ENCODE results near the gene RND1. TPM values are rescaled to one million over a fixed set of nuclear protein-coding genes. Genes with fewer than 3 reads are reported as not detected.
"Not testable (repeated sequence)": the region's sequence is repeated elsewhere in the genome, so short reads cannot be mapped to it uniquely, and the experiment has no call there.

Gene RND1
- total and polyA plus RNA-seq, 5 experiments from 2014 or later: 0.15 to 3.9 (median 2.1) TPM

- Mint-ChIP-seq H3K27ac (peak within 1 kb of the TSS; percentile 90 to 99 (median 96)), H3K4me1 (peaks cover 25 to 44% (median 39%) of the 10 kb centered on the region in 4 donors), H3K36me3 (peaks cover 0 to 27% (median 3%) of the 10 kb centered on the region in 3 donors), H3K4me3 (peak within 1 kb of the TSS; percentile 89 to 99 (median 96)), H3K9me3 (no peaks in the 10 kb centered on the region), H3K27me3 (no peaks in the 10 kb centered on the region)
- ATAC-seq (peak; percentile 93), DNase-seq (peak; percentile 81 to 95 (median 89))
- POLR2A ChIA-PET: interaction anchor here (0.5 to 4.1 kb wide), 49 partner anchors 9 to 1039 kb away, joined by 3 to 47 read pairs (median 4); partner anchors contain the start of genes ARF3, FKBP11, KMT2D and LMBR1L
Observed at GRCh38 chr12:48851883-48852733, 13.6 kb downstream of the RND1 start, which contains the start of gene DDX23. DDX23 (minus strand) TSS chr12:48852163; CDS start chr12:48845782, 6,381 bp downstream.

- H3K9me3 Mint-ChIP-seq, H3K27ac Mint-ChIP-seq, POLR2A ChIA-PET, ATAC-seq, DNase-seq, H3K4me3 Mint-ChIP-seq, H3K27me3 Mint-ChIP-seq: not testable (repeated sequence)
- Mint-ChIP-seq H3K4me1 (peaks cover 0 to 13% (median 7%) of the 10 kb centered on the region in 4 donors), H3K36me3 (peaks cover 0 to 81% (median 13%) of the 10 kb centered on the region in 3 donors)
Observed at GRCh38 chr12:48842021-48842420, 23.6 kb downstream of the RND1 start.

DNA sequence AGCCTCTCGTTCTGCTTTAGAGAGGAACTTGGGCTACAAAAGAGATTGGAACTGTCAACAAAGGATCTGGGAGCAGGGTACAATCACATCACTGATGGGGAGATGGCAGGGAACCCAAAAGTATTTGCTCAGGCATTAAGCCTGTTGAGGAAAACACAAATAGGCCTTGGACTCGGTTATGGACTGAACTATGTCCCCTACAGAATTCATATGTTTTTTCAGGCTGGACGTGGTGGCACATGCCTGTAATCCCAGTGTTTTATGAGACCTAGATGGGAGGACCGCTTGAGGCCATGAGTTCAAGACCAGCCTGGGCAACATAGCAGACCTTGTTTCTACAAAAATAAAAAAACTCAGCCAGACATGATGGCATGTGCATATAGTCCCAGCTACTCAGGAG, 27.6 kb downstream of the RND1 start:
- Mint-ChIP-seq H3K36me3 (peaks cover 0 to 88% (median 22%) of the 10 kb centered on the region in 3 donors), H3K4me3 (no peak overlapping the region), H3K27me3 (no peaks in the 10 kb centered on the region), H3K4me1 (no peaks in the 10 kb centered on the region), H3K9me3 (no peaks in the 10 kb centered on the region), H3K27ac (peak overlapping the region in 1 of 10 donors; percentile 26)
- POLR2A ChIA-PET: no interaction called here
- DNase-seq: no peak
- no peak for ATAC-seq

GRCh38 chr12:48832321-48833060, 33.2 kb downstream of the RND1 start:
- DNase-seq: peak in 1 of 10 donors; percentile 37
- H3K27ac Mint-ChIP-seq: no peak overlapping the region
- ATAC-seq: no peak
- no peaks in the 10 kb centered on the region for H3K9me3 Mint-ChIP-seq
- H3K27me3 Mint-ChIP-seq: no peaks in the 10 kb centered on the region
- POLR2A ChIA-PET: no interaction called here
- H3K4me1 Mint-ChIP-seq: peaks cover 0 to 3% (median under 1%) of the 10 kb centered on the region in 4 donors
- H3K36me3 Mint-ChIP-seq: peaks cover 5 to 93% (median 31%) of the 10 kb centered on the region in 3 donors
- H3K4me3 Mint-ChIP-seq: no peak overlapping the region

GRCh38 chr12:48831257-48831656, 34.4 kb downstream of the RND1 start:
- Mint-ChIP-seq H3K27me3 (no peaks in the 10 kb centered on the region), H3K4me1 (peaks cover 0 to 3% (median under 1%) of the 10 kb centered on the region in 4 donors), H3K9me3 (no peaks in the 10 kb centered on the region), H3K36me3 (peaks cover 5 to 81% (median 25%) of the 10 kb centered on the region in 3 donors), H3K4me3 (no peak overlapping the region), H3K27ac (peak overlapping the region in 3 of 10 donors; percentile 24 to 71 (median 43))
- DNase-seq (no peak), ATAC-seq (no peak)
- POLR2A ChIA-PET: interaction anchor here (0.5 to 1.1 kb wide), 2 partner anchors 15 to 40 kb away, joined by 3 to 4 read pairs; no protein-coding TSS in a partner anchor

DNA sequence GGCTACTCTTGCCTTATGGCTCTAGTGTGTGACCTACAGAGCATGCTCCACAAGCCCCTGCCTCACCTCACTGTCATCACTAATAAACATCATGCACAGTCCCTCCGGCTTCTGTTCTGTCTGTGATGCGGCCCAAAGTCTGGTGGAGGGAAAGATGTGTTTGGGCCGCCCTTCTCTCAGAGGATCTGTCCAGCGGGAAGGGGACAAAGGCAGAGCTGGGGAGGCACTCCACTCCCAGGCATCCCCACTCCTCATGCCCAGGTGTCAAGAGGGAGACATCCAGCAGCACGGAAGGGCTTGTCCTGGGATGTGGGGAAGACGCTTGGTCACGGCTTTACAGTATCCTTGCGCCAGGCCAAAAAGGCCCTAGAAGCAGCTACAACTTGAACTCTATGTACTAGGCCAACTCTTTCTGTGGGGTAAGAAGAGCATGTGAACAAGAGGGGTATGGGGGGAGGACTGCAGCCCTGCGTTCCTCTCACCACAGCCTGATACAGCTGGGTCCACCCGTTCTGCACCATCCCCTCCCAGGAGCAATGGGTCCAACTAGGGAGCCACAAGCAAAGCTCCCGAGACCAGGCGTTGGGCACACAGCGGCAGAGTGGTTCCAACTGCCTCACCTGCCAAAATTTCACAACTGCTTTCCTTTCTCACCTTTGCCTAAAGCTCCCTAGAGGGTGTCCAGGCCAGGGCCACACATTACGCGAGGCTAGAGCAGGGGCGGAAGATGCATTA, 36.7 kb downstream of the RND1 start:
- Mint-ChIP-seq H3K27me3 (no peaks in the 10 kb centered on the region), H3K4me3 (peak overlapping the region in 1 of 10 donors; percentile 19), H3K9me3 (no peaks in the 10 kb centered on the region), H3K4me1 (peaks cover 0 to 4% (median 2%) of the 10 kb centered on the region in 4 donors), H3K27ac (peak overlapping the region in 3 of 10 donors; percentile 8 to 40 (median 32)), H3K36me3 (peaks cover 5 to 58% (median 19%) of the 10 kb centered on the region in 3 donors)
- ATAC-seq (no peak), DNase-seq (peak in 1 of 10 donors; percentile 26)
- POLR2A ChIA-PET: no interaction called here

GRCh38 chr12:48828293-48828692, 37.4 kb downstream of the RND1 start:
- peaks cover 5 to 51% (median 16%) of the 10 kb centered on the region in 3 donors for H3K36me3 Mint-ChIP-seq
- no peak for DNase-seq
- ATAC-seq: no peak
- peaks cover 0 to 4% (median 2%) of the 10 kb centered on the region in 4 donors for H3K4me1 Mint-ChIP-seq
- no peaks in the 10 kb centered on the region for H3K9me3 Mint-ChIP-seq
- POLR2A ChIA-PET: no interaction called here
- no peak overlapping the region for H3K4me3 Mint-ChIP-seq
- peak overlapping the region in 2 of 10 donors; percentile 32 to 33 for H3K27ac Mint-ChIP-seq
- no peaks in the 10 kb centered on the region for H3K27me3 Mint-ChIP-seq

DNA sequence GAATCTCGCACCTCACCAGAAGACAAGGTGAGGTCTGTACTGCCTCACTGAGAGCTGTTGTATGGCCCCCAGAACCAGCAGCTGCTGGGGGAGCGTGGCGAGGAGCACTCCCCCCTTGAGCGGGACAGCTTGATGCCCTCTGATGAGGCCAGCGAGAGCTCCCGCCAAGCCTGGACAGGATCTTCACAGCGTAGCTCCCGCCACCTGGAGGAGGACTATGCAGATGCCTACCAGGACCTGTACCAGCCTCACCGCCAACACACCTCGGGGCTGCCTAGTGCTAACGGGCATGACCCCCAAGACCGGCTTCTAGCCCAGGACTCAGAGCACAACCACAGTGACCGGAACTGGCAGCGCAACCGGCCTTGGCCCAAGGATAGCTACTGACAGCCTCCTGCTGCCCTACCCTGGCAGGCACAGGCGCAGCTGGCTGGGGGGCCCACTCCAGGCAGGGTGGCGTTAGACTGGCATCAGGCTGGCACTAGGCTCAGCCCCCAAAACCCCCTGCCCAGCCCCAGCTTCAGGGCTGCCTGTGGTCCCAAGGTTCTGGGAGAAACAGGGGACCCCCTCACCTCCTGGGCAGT, 38.1 kb downstream of the RND1 start:
- H3K4me1 Mint-ChIP-seq: peaks cover 0 to 4% (median 2%) of the 10 kb centered on the region in 4 donors
- DNase-seq: no peak
- POLR2A ChIA-PET: no interaction called here
- H3K27me3 Mint-ChIP-seq: no peaks in the 10 kb centered on the region
- H3K4me3 Mint-ChIP-seq: no peak overlapping the region
- H3K27ac Mint-ChIP-seq: peak overlapping the region in 1 of 10 donors; percentile 17
- no peaks in the 10 kb centered on the region for H3K9me3 Mint-ChIP-seq
- no peak for ATAC-seq
- H3K36me3 Mint-ChIP-seq: peaks cover 5 to 44% (median 14%) of the 10 kb centered on the region in 3 donors

DNA sequence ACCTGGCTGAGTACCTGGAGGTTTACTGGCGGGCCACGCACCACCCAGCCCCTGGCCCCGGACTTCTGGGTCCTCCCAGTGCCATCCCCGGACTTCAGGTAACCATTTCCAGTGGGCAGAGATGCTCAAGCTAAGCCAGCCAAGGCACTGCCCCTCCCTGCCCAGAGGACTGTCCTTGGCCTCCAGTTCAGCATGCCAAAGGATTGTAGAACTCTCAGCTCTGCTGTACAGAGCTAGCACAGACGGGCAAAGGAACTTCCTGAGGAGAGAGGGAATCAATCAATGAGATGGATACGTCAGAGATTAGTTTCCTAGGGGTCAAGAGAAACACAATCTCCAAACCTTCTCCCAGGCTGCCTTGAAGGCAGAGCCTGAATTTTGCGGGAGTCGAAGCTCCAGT, 38.6 kb downstream of the RND1 start:
- peaks cover 0 to 7% (median 2%) of the 10 kb centered on the region in 4 donors for H3K4me1 Mint-ChIP-seq
- no peak overlapping the region for H3K4me3 Mint-ChIP-seq
- DNase-seq (no peak), ATAC-seq (no peak)
- no peaks in the 10 kb centered on the region for H3K27me3 Mint-ChIP-seq
- peaks cover 5 to 38% (median 9%) of the 10 kb centered on the region in 3 donors for H3K36me3 Mint-ChIP-seq
- POLR2A ChIA-PET: interaction anchor here (0.8 kb wide), 1 partner anchor 12 kb away, joined by 3 read pairs; no protein-coding TSS in a partner anchor
- H3K9me3 Mint-ChIP-seq: no peaks in the 10 kb centered on the region
- H3K27ac Mint-ChIP-seq: no peak overlapping the region

- no peaks in the 10 kb centered on the region for H3K27me3 Mint-ChIP-seq
- ATAC-seq (no peak), DNase-seq (no peak)
- peaks cover 4 to 31% (median 7%) of the 10 kb centered on the region in 3 donors for H3K36me3 Mint-ChIP-seq
- H3K4me3 Mint-ChIP-seq: no peak overlapping the region
- H3K4me1 Mint-ChIP-seq: peaks cover 0 to 7% (median 2%) of the 10 kb centered on the region in 4 donors
- POLR2A ChIA-PET: interaction anchor here (0.8 kb wide), 1 partner anchor 11 kb away, joined by 3 read pairs; no protein-coding TSS in a partner anchor
- H3K27ac Mint-ChIP-seq: peak overlapping the region in 3 of 10 donors; percentile 3 to 64 (median 35)
- H3K9me3 Mint-ChIP-seq: no peaks in the 10 kb centered on the region
Observed at GRCh38 chr12:48826209-48826855, 39.3 kb downstream of the RND1 start.

- DNase-seq (no peak), ATAC-seq (no peak)
- Mint-ChIP-seq H3K27me3 (no peaks in the 10 kb centered on the region), H3K4me3 (no peak overlapping the region), H3K9me3 (no peaks in the 10 kb centered on the region), H3K4me1 (peaks cover 0 to 5% (median 2%) of the 10 kb centered on the region in 4 donors), H3K36me3 (peaks cover 0 to 17% (median 3%) of the 10 kb centered on the region in 3 donors), H3K27ac (peak overlapping the region in 2 of 10 donors; percentile 1 to 48)
- POLR2A ChIA-PET: no interaction called here
Observed at GRCh38 chr12:48824905-48825304, 40.8 kb downstream of the RND1 start.
